Upper lobe of left lung (tissue), 6 donors: Measurements from ENCODE around the gene FEM1C. TPM values are rescaled to one million over a fixed set of nuclear protein-coding genes. Genes with fewer than 3 reads are reported as not detected.

Source experiments
- ATAC-seq, 2 donors: fragments of 200-7000 bp; cut with Tn5 transposase; one replicate each; pipeline ENCODE4 v1.9.1; 2022; ENCODE audit warnings: mild to moderate bottlenecking in 2 of 2, moderate library complexity in 2 of 2; ENCODE audit not compliant: low FRiP score in 2 of 2
- DNase-seq, 2 donors: peaks; one replicate each; pipeline ENCODE4 v3.0.0-alpha.2; 2019 to 2020
- H3K27ac ChIP-seq, 4 donors: fragments of 200-600 bp; sonication (generic); one replicate each; pipeline ENCODE4 v1.5.1; 2016 to 2019
- H3K27me3 ChIP-seq, 4 donors: fragments of 200-600 bp; sonication (generic); one replicate each; pipeline ENCODE4 v1.5.1; 2017 to 2019
- H3K36me3 ChIP-seq, 4 donors: fragments of 200-600 bp; sonication (generic); one replicate each; pipeline ENCODE4 v1.5.1; 2016 to 2019
- H3K4me1 ChIP-seq, 4 donors: fragments of 200-600 bp; sonication (generic); one replicate each; pipeline ENCODE4 v1.5.1; 2018 to 2019
- H3K4me3 ChIP-seq, 4 donors: fragments of 200-600 bp; sonication (generic); one replicate each; pipeline ENCODE4 v1.5.1; 2017 to 2019; ENCODE audit warnings: mild to moderate bottlenecking in 2 of 4, moderate library complexity in 1 of 4
- H3K9me3 ChIP-seq, 4 donors: fragments of 200-600 bp; sonication (generic); one replicate each; pipeline ENCODE4 v1.5.1; 2018 to 2019
- CTCF ChIP-seq, 6 experiments: fragments of 450-650 bp in 4 of 6; fragments of 200-600 bp in 2 of 6; sonication (generic) in 2 of 6; IDR thresholded peaks; one replicate each; pipeline ENCODE4 v1.5.1; 2016 to 2019; ENCODE audit warnings: antibody characterized with exemption in 6 of 6
- EP300 ChIP-seq, 4 donors: sonication (generic); formaldehyde crosslinking; IDR thresholded peaks; one replicate each; pipeline ENCODE4 v1.5.1; 2017; ENCODE audit warnings: antibody characterized with exemption in 4 of 4, control low read depth in 2 of 4
- POLR2A ChIP-seq, 4 donors: fragments of 450-650 bp; IDR thresholded peaks; one replicate each; pipeline ENCODE4 v1.5.1; 2016 to 2017; ENCODE audit warnings: antibody characterized with exemption in 4 of 4, mild to moderate bottlenecking in 2 of 4
- POLR2AphosphoS5 ChIP-seq, 2 donors: sonication (generic); formaldehyde crosslinking; IDR thresholded peaks; one replicate each; pipeline ENCODE4 v1.5.1; 2017; ENCODE audit warnings: antibody characterized with exemption in 2 of 2
- WGBS, 2 donors: methylation state at CpG; one replicate each; pipeline ENCODE4 v1.1.5; 2017 to 2018; 5-methylcytosine and 5-hydroxymethylcytosine counted together
- total RNA-seq, 6 donors: library from RNA; depleted of rRNA in 4 of 6; stranded (reverse); fragments of >200 nt in 4 of 6; gene quantifications; one replicate each; pipeline versions ENCODE4 v1.1.0 to v1.2.1, GENCODE V29; 2016 to 2021
- donor health status: DM: no; HTN: no; CAD: no; lungs with moderate emphysema.
- donor health status: DM: no; HTN: yes; CAD: no; lungs with severe emphysema.

Gene FEM1C
- total RNA-seq, 6 donors from 2014 or later: 9.7 to 39.8 (median 24.5) TPM

DNA sequence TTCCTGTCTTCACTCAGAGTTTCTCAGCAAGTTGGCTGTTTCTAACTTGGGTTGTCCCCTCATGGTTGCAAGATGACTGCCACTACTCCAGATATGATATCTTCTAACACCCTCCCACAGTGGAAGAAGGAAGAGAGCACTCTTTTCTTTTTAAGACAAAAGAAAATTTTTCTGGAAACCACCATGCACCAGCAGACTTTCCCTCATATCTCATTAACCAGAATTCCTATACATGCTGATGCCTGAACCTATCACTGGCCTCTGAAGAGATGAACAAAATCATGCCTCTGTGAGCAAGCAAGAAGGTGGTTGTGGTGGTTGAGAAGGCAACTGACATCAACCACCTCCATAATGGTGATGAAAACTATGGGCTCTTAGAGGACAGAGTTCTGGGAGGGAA, 56.8 kb downstream of the FEM1C start:
- Histone ChIP-seq H3K4me3 (no peak overlapping the region), H3K27me3 (no peaks in the 10 kb centered on the region), H3K4me1 (peaks cover 0 to 16% (median 6%) of the 10 kb centered on the region in 4 donors), H3K9me3 (no peaks in the 10 kb centered on the region), H3K27ac (no peak overlapping the region), H3K36me3 (no peaks in the 10 kb centered on the region)
- ATAC-seq: no peak
- no peak for DNase-seq
- TF ChIP-seq POLR2A (IDR thresholded peaks at IDR 0.05): no peak
- no peak for TF ChIP-seq CTCF (IDR thresholded peaks at IDR 0.05)
- TF ChIP-seq EP300 (IDR thresholded peaks at IDR 0.05): no peak
- TF ChIP-seq POLR2AphosphoS5 (IDR thresholded peaks at IDR 0.05): no peak

DNA sequence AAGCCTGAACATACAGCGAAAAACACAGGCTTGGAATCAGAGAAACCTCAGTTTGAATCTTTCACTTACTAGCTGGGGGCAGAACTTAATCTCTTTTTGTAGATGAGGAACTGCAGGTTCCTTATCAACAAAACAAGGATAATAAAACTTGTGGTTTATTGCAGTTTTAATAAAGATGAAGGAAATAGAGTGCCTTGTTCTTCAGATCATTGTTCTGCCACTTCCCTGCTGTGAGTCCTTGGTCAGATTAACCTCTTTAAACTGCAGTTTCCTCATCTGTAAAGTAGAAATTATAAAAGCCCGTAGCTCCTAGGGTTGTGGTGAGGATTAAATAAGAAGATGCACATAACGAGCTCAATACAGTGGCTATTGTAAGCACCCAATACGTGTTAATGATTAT, 57.4 kb downstream of the FEM1C start:
- WGBS, 2 donors: 60 to 72% methylated on average over 4 of the region's 4 CpGs
- H3K27me3 ChIP-seq: no peaks in the 10 kb centered on the region
- H3K4me3 ChIP-seq: no peak overlapping the region
- no peak overlapping the region for H3K27ac ChIP-seq
- TF ChIP-seq CTCF (IDR thresholded peaks at IDR 0.05): no peak
- TF ChIP-seq POLR2A (IDR thresholded peaks at IDR 0.05): no peak
- TF ChIP-seq POLR2AphosphoS5 (IDR thresholded peaks at IDR 0.05): no peak
- no peak for TF ChIP-seq EP300 (IDR thresholded peaks at IDR 0.05)
- peaks cover 0 to 16% (median 6%) of the 10 kb centered on the region in 4 donors for H3K4me1 ChIP-seq
- H3K9me3 ChIP-seq: no peaks in the 10 kb centered on the region
- DNase-seq (no peak), ATAC-seq (no peak)
- H3K36me3 ChIP-seq: no peaks in the 10 kb centered on the region

GRCh38 chr5:115486728-115487127, 57.8 kb downstream of the FEM1C start:
- Histone ChIP-seq H3K4me1 (peaks cover 0 to 16% (median 6%) of the 10 kb centered on the region in 4 donors), H3K36me3 (no peaks in the 10 kb centered on the region), H3K9me3 (no peaks in the 10 kb centered on the region), H3K27me3 (no peaks in the 10 kb centered on the region), H3K27ac (no peak overlapping the region), H3K4me3 (no peak overlapping the region)
- WGBS, 2 donors: 93 to 95% methylated on average over 2 of the region's 2 CpGs
- DNase-seq (no peak), ATAC-seq (no peak)
- TF ChIP-seq CTCF (IDR thresholded peaks at IDR 0.05) (no peak), POLR2AphosphoS5 (IDR thresholded peaks at IDR 0.05) (no peak), POLR2A (IDR thresholded peaks at IDR 0.05) (no peak), EP300 (IDR thresholded peaks at IDR 0.05) (no peak)

GRCh38 chr5:115484368-115484767, 60.2 kb downstream of the FEM1C start:
- peak in 1 of 2 donors; percentile 54 for ATAC-seq
- H3K4me3 ChIP-seq: no peak overlapping the region
- no peak for DNase-seq
- H3K27me3 ChIP-seq: no peaks in the 10 kb centered on the region
- peaks cover 0 to 6% (median under 1%) of the 10 kb centered on the region in 4 donors for H3K4me1 ChIP-seq
- 37 to 42% methylated on average over 4 of the region's 4 CpGs for WGBS, 2 donors
- H3K27ac ChIP-seq: peak overlapping the region in 3 of 4 donors; percentile 20 to 66 (median 65)
- H3K9me3 ChIP-seq: no peaks in the 10 kb centered on the region
- no peaks in the 10 kb centered on the region for H3K36me3 ChIP-seq
- TF ChIP-seq EP300 (IDR thresholded peaks at IDR 0.05) (peak in 1 of 4 donors; percentile 17), POLR2AphosphoS5 (IDR thresholded peaks at IDR 0.05) (peak in 1 of 2 donors; percentile 12), CTCF (IDR thresholded peaks at IDR 0.05) (no peak), POLR2A (IDR thresholded peaks at IDR 0.05) (peak in 1 of 4 donors; percentile 9)

GRCh38 chr5:115480900-115481299, 63.7 kb downstream of the FEM1C start:
- H3K27me3 ChIP-seq: no peaks in the 10 kb centered on the region
- H3K36me3 ChIP-seq: no peaks in the 10 kb centered on the region
- no peaks in the 10 kb centered on the region for H3K9me3 ChIP-seq
- no peak for TF ChIP-seq EP300 (IDR thresholded peaks at IDR 0.05)
- no peak for TF ChIP-seq POLR2A (IDR thresholded peaks at IDR 0.05)
- no peak for TF ChIP-seq POLR2AphosphoS5 (IDR thresholded peaks at IDR 0.05)
- no peak for TF ChIP-seq CTCF (IDR thresholded peaks at IDR 0.05)
- DNase-seq (no peak), ATAC-seq (no peak)
- no peak overlapping the region for H3K27ac ChIP-seq
- no peak overlapping the region for H3K4me3 ChIP-seq
- peaks cover 0 to 5% (median 0%) of the 10 kb centered on the region in 4 donors for H3K4me1 ChIP-seq
